ENCODE data around the gene KREMEN2. TPM values are rescaled to one million over a fixed set of nuclear protein-coding genes. Genes with fewer than 3 reads are reported as not detected.

KREMEN2 gene
- total RNA-seq, 1 donor from 2014 or later, result not detected

- peaks cover 59% of the 10 kb centered on the region for H3K27me3 ChIP-seq (ENCODE audit: low read depth)
- peaks cover 5% of the 10 kb centered on the region for H3K36me3 ChIP-seq
- H3K4me1 ChIP-seq, result peaks cover 86% of the 10 kb centered on the region
- no peaks in the 10 kb centered on the region for H3K9me3 ChIP-seq (replicated peaks)
- DNase-seq, result no peak
- peak overlapping the region; percentile 85 for H3K4me3 ChIP-seq
- intact Hi-C loops (cut with micrococcal nuclease), result no loop called here
- TF ChIP-seq CTCF (IDR thresholded peaks at IDR 0.05; ENCODE audit: borderline replicate concordance), result no peak
- no peak overlapping the region for H3K27ac ChIP-seq (replicated peaks)
Observed at GRCh38 chr16:2967721-2968161, 3.7 kb downstream of the KREMEN2 start.

GRCh38 chr16:2968368-2968737, 4.3 kb downstream of the KREMEN2 start:
- Histone ChIP-seq H3K9me3 (replicated peaks) (no peaks in the 10 kb centered on the region), H3K27ac (replicated peaks) (no peak overlapping the region), H3K4me3 (peak overlapping the region; percentile 85), H3K4me1 (peaks cover 84% of the 10 kb centered on the region), H3K36me3 (peaks cover 5% of the 10 kb centered on the region), H3K27me3 (ENCODE audit: low read depth) (peaks cover 53% of the 10 kb centered on the region)
- intact Hi-C loops (cut with micrococcal nuclease), result no loop called here
- DNase-seq, result no peak
- no peak for TF ChIP-seq CTCF (IDR thresholded peaks at IDR 0.05; ENCODE audit: borderline replicate concordance)

- H3K27me3 ChIP-seq (ENCODE audit: low read depth), result peaks cover 47% of the 10 kb centered on the region
- peak within 1 kb of the TSS; percentile 85 for H3K4me3 ChIP-seq
- peak; percentile 89 for DNase-seq
- peak within 1 kb of the TSS; percentile 87 for H3K27ac ChIP-seq (replicated peaks)
- peak; percentile 23 for TF ChIP-seq CTCF (IDR thresholded peaks at IDR 0.05; ENCODE audit: borderline replicate concordance)
- H3K4me1 ChIP-seq, result peaks cover 78% of the 10 kb centered on the region
- H3K36me3 ChIP-seq, result peaks cover 5% of the 10 kb centered on the region
- no peaks in the 10 kb centered on the region for H3K9me3 ChIP-seq (replicated peaks)
- intact Hi-C loops (cut with micrococcal nuclease), result no loop called here
Observed at GRCh38 chr16:2968738-2969544, 4.9 kb downstream of the KREMEN2 start, which contains the start of gene PAQR4. Gene PAQR4, plus strand, starts transcription at chr16:2969348. Its CDS starts 327 bp downstream, at chr16:2969675.

GRCh38 chr16:2969545-2970521, 5.8 kb downstream of the KREMEN2 start:
- TF ChIP-seq CTCF (IDR thresholded peaks at IDR 0.05; ENCODE audit: borderline replicate concordance), result peak; percentile 50
- intact Hi-C loops (cut with micrococcal nuclease), result no loop called here
- Histone ChIP-seq H3K4me1 (peaks cover 69% of the 10 kb centered on the region), H3K9me3 (replicated peaks) (no peaks in the 10 kb centered on the region), H3K27ac (replicated peaks) (peak overlapping the region; percentile 87), H3K36me3 (peaks cover 5% of the 10 kb centered on the region), H3K27me3 (ENCODE audit: low read depth) (peaks cover 38% of the 10 kb centered on the region), H3K4me3 (peak overlapping the region; percentile 85)
- DNase-seq, result peak; percentile 59

- peak overlapping the region; percentile 85 for H3K4me3 ChIP-seq
- intact Hi-C loops (cut with micrococcal nuclease), result no loop called here
- H3K36me3 ChIP-seq, result peaks cover 5% of the 10 kb centered on the region
- peaks cover 62% of the 10 kb centered on the region for H3K4me1 ChIP-seq
- H3K27me3 ChIP-seq (ENCODE audit: low read depth), result peaks cover 31% of the 10 kb centered on the region
- no peak for TF ChIP-seq CTCF (IDR thresholded peaks at IDR 0.05; ENCODE audit: borderline replicate concordance)
- no peak for DNase-seq
- no peaks in the 10 kb centered on the region for H3K9me3 ChIP-seq (replicated peaks)
- peak overlapping the region; percentile 87 for H3K27ac ChIP-seq (replicated peaks)
Observed at GRCh38 chr16:2970563-2970962, 6.5 kb downstream of the KREMEN2 start.

All from left ventricle myocardium inferior (tissue), 1 donor.